Measurements from ENCODE around the gene CD302.
"Not testable (repeated sequence)": the region's sequence is repeated elsewhere in the genome, so short reads cannot be mapped to it uniquely, and the experiment has no call there.

Gene CD302

GRCh38 chr2:159792599-159792998, 5.4 kb downstream of the CD302 start:
- DNase-seq, result no peak

- DNase-seq, result no peak
Measured at GRCh38 chr2:159792036-159792435, 6.0 kb downstream of the CD302 start.

GRCh38 chr2:159790323-159790722, 7.7 kb downstream of the CD302 start:
- no peak for DNase-seq

- no peak for DNase-seq
Measured at GRCh38 chr2:159788253-159788652, 9.8 kb downstream of the CD302 start.

GRCh38 chr2:159787647-159788046, 10.4 kb downstream of the CD302 start:
- DNase-seq, result not testable (repeated sequence)

GRCh38 chr2:159786938-159787337, 11.1 kb downstream of the CD302 start:
- no peak for DNase-seq

- DNase-seq, result no peak
Measured at GRCh38 chr2:159785195-159785594, 12.8 kb downstream of the CD302 start.

GRCh38 chr2:159784744-159785143, 13.3 kb downstream of the CD302 start:
- DNase-seq, result not testable (repeated sequence)

- no peak for DNase-seq
Measured at GRCh38 chr2:159783556-159783955, 14.5 kb downstream of the CD302 start.

GRCh38 chr2:159776321-159776720, 21.7 kb downstream of the CD302 start:
- DNase-seq, result no peak

GRCh38 chr2:159775021-159775420, 23.0 kb downstream of the CD302 start:
- DNase-seq, result no peak

GRCh38 chr2:159774370-159774990, 23.5 kb downstream of the CD302 start:
- no peak for DNase-seq

GRCh38 chr2:159773886-159774285, 24.1 kb downstream of the CD302 start:
- no peak for DNase-seq

- DNase-seq, result no peak
Measured at GRCh38 chr2:159773426-159773825, 24.6 kb downstream of the CD302 start.

GRCh38 chr2:159769147-159769546, 28.9 kb downstream of the CD302 start:
- no peak for DNase-seq

- no peak for DNase-seq
Measured at GRCh38 chr2:159762075-159762474, 35.9 kb downstream of the CD302 start.

GRCh38 chr2:159760326-159760725, 37.7 kb downstream of the CD302 start:
- DNase-seq, result no peak

GRCh38 chr2:159759577-159759976, 38.4 kb downstream of the CD302 start:
- no peak for DNase-seq

GRCh38 chr2:159758686-159759085, 39.3 kb downstream of the CD302 start:
- no peak for DNase-seq

- DNase-seq, result no peak
Measured at GRCh38 chr2:159758239-159758638, 39.8 kb downstream of the CD302 start.

GRCh38 chr2:159755788-159756187, 42.2 kb downstream of the CD302 start:
- DNase-seq, result peak; percentile 50

- no peak for DNase-seq
Measured at GRCh38 chr2:159755014-159755413, 43.0 kb downstream of the CD302 start.

GRCh38 chr2:159753797-159754196, 44.2 kb downstream of the CD302 start:
- peak; percentile 51 for DNase-seq

- no peak for DNase-seq
Measured at GRCh38 chr2:159750873-159751272, 47.1 kb downstream of the CD302 start.

GRCh38 chr2:159748089-159748488, 49.9 kb downstream of the CD302 start:
- DNase-seq, result no peak

All from hematopoietic multipotent progenitor cell treated with erythropoietin and hydrocortisone succinate and interleukin-3 and kit ligand, for 6 days (in vitro differentiated cells).